HCT116 (cell line): ENCODE data around the gene PPP6C.

Source experiments
- JUND ChIP-seq: IDR thresholded peaks from 2 replicates; pipeline ENCODE4 v1.6.1; 2012
- YY1 ChIP-seq: IDR thresholded peaks from 2 replicates; pipeline ENCODE4 v1.6.1; 2011; ENCODE audit warnings: low read length, low read depth, moderate library complexity, mild to moderate bottlenecking; ENCODE audit not compliant: insufficient replicate concordance; ENCODE audit errors: extremely low read depth
- TF ChIP-seq, protein P1 (sequence below), 3 experiments: fragments of 200-600 bp in 1 of 3; sonication (generic) in 1 of 3; IDR thresholded peaks in 2 of 3; conservative IDR thresholded peaks in 1 of 3; 2 replicates each; pipeline ENCODE4 v1.5.1; 2012 to 2017; ENCODE audit warnings: low read depth in 2 of 3, low read length in 2 of 3, antibody characterized with exemption in 1 of 3, borderline replicate concordance in 1 of 3, control low read depth in 1 of 3, mild to moderate bottlenecking in 1 of 3, mixed read lengths in 1 of 3, mixed run types in 1 of 3, moderate library complexity in 1 of 3; ENCODE audit not compliant: insufficient read depth in 1 of 3

DNA sequence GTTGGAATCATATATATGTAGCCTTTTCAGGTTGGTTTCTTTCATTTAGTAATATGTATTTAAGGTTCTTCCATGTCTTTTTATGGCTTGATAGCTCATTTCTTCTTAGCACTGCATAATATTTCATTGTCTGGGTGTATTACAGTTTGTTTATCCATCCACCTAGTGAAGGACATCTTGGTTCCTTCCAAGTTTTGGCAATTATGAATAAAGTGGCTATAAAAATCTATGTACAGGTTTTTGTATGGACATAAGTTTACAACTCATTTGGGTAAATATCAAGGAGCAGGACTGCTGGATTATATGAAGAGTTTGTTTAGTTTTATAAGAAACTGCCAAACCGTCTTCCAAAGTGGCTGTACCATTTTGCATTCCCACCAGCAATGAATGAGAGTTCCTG, 11.7 kb downstream of the PPP6C start:
- TF ChIP-seq, protein P1, sequence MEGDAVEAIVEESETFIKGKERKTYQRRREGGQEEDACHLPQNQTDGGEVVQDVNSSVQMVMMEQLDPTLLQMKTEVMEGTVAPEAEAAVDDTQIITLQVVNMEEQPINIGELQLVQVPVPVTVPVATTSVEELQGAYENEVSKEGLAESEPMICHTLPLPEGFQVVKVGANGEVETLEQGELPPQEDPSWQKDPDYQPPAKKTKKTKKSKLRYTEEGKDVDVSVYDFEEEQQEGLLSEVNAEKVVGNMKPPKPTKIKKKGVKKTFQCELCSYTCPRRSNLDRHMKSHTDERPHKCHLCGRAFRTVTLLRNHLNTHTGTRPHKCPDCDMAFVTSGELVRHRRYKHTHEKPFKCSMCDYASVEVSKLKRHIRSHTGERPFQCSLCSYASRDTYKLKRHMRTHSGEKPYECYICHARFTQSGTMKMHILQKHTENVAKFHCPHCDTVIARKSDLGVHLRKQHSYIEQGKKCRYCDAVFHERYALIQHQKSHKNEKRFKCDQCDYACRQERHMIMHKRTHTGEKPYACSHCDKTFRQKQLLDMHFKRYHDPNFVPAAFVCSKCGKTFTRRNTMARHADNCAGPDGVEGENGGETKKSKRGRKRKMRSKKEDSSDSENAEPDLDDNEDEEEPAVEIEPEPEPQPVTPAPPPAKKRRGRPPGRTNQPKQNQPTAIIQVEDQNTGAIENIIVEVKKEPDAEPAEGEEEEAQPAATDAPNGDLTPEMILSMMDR (IDR thresholded peaks at IDR 0.05 in 2 of 3, conservative IDR thresholded peaks at IDR 0.05 in 1 of 3; ENCODE audit: borderline replicate concordance in 1 of 3, insufficient read depth in 1 of 3, low read depth in 2 of 3, low read length in 2 of 3) = no peak
- TF ChIP-seq YY1 (no peak), JUND (no peak)
